ENCODE measurements around the gene NUBPL.

GRCh38 chr14:31530136-31530535 lies 31.1 kb upstream of the NUBPL start:
- TF ChIP-seq POLR2A (IDR thresholded peaks at IDR 0.05) = no peak
- no peak for TF ChIP-seq CTCF (IDR thresholded peaks at IDR 0.05)
- TF ChIP-seq POLR2AphosphoS5 (IDR thresholded peaks at IDR 0.05) = no peak
- no peak for TF ChIP-seq EP300 (IDR thresholded peaks at IDR 0.05)

Data from suprapubic skin (tissue), 4 donors.